Adipocyte (in vitro differentiated cells): ENCODE results near the gene IL22RA2.

Experiments used
- DNase-seq: peaks from one replicate; pipeline ENCODE4 v3.0.0-alpha.2; 2015; ENCODE audit warnings: low read depth
- H3K27me3 ChIP-seq: replicated peaks from 2 replicates; pipeline ENCODE4 v1.7.0; 2013; ENCODE audit warnings: mild to moderate bottlenecking, low read length, moderate library complexity; ENCODE audit not compliant: control insufficient read depth, insufficient read depth
- H3K36me3 ChIP-seq: 2 replicates; pipeline ENCODE4 v1.7.0; 2013; ENCODE audit warnings: low read length, mild to moderate bottlenecking, moderate library complexity; ENCODE audit not compliant: control insufficient read depth, insufficient read depth, severe bottlenecking
- H3K4me1 ChIP-seq: 2 replicates; pipeline ENCODE4 v1.7.0; 2013; ENCODE audit warnings: mild to moderate bottlenecking, low read length, moderate library complexity; ENCODE audit not compliant: control insufficient read depth, insufficient read depth
- H3K4me3 ChIP-seq: 2 replicates; pipeline ENCODE4 v1.7.0; 2013; ENCODE audit warnings: mild to moderate bottlenecking, low read length, moderate library complexity
- H3K9ac ChIP-seq: 2 replicates; pipeline ENCODE4 v1.7.0; 2013; ENCODE audit warnings: mild to moderate bottlenecking, low read length, moderate library complexity
- H3K9me3 ChIP-seq: 2 replicates; pipeline ENCODE4 v1.7.0; 2013; ENCODE audit warnings: mild to moderate bottlenecking, low read length, moderate library complexity; ENCODE audit not compliant: control insufficient read depth

IL22RA2 gene

GRCh38 chr6:137197684-137198645 lies 24.5 kb upstream of the IL22RA2 start:
- H3K4me1 ChIP-seq = peaks cover 4% of the 10 kb centered on the region
- no peak overlapping the region for H3K4me3 ChIP-seq
- no peaks in the 10 kb centered on the region for H3K9me3 ChIP-seq
- H3K36me3 ChIP-seq = peaks cover 65% of the 10 kb centered on the region
- DNase-seq = no peak
- no peak overlapping the region for H3K9ac ChIP-seq
- no peaks in the 10 kb centered on the region for H3K27me3 ChIP-seq

DNA sequence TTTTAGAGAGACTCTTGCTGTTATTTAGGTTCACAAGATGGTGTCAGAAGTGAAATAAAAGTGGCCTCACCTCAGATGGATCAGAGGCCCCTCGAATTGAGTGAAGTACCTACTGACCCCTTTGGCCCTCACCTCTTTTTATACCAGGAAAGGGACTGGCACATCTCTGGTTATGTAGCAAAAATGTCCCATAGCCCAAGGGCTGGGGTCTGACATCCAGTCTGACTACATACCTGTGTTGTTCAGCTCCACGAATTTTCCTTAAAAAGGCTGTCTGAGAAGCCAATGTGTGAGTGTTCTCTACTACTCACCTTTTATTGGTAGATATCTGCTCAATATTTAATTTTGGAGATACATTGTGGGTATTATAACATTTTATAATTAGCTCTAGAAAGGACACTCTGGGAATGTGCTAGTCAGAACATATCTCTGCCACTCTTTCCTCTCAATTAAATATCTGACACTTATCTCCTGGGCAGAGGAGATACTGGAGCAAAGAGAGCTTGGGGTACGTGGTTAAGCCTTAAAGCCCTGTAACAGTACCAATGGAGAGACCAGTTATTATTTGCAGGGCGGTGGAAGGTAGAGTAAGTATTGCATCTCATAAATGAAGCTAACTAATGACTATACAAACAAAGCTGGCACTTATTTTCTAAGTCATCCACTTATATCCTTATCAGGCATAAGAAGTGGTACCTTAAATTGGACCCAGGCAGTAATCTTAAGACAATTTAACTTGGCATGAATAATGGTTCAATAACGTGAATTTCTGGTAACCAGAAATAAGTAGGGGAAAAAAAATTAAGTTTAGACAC lies 20.0 kb upstream of the IL22RA2 start:
- peaks cover 23% of the 10 kb centered on the region for H3K36me3 ChIP-seq
- H3K9ac ChIP-seq = no peak overlapping the region
- H3K4me3 ChIP-seq = no peak overlapping the region
- H3K9me3 ChIP-seq = peaks cover 5% of the 10 kb centered on the region
- H3K4me1 ChIP-seq = peaks cover 19% of the 10 kb centered on the region
- no peaks in the 10 kb centered on the region for H3K27me3 ChIP-seq
- DNase-seq = no peak

- no peak overlapping the region for H3K9ac ChIP-seq
- peaks cover 17% of the 10 kb centered on the region for H3K36me3 ChIP-seq
- H3K9me3 ChIP-seq = peaks cover 12% of the 10 kb centered on the region
- H3K4me1 ChIP-seq = peaks cover 19% of the 10 kb centered on the region
- no peak overlapping the region for H3K4me3 ChIP-seq
- no peaks in the 10 kb centered on the region for H3K27me3 ChIP-seq
- no peak for DNase-seq
Observed at GRCh38 chr6:137192821-137193220, 19.4 kb upstream of the IL22RA2 start.

GRCh38 chr6:137191670-137192069 lies 18.2 kb upstream of the IL22RA2 start:
- peaks cover 5% of the 10 kb centered on the region for H3K36me3 ChIP-seq
- H3K4me3 ChIP-seq = no peak overlapping the region
- peak; percentile 75 for DNase-seq
- peaks cover 17% of the 10 kb centered on the region for H3K9me3 ChIP-seq
- H3K4me1 ChIP-seq = peaks cover 19% of the 10 kb centered on the region
- H3K9ac ChIP-seq = no peak overlapping the region
- H3K27me3 ChIP-seq = no peaks in the 10 kb centered on the region

DNA sequence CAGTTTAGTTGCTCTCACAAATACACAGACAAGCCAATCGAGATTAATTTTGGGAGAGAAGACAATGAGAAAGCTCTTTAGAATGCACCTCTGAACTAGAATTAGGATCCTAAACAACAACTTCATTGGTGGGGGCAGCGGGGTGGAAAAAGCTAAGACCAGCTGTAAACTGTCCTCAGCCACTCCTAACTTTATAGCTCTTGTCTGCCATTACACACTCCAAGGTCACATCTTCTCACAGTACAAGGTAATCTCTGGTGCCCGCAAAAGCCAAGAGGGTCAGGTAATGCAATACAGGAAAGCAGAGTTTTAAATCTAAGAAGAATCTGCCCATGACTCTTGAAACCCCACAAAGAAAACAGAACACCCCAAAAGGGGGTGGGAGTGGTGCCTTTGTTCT lies 17.8 kb upstream of the IL22RA2 start:
- Histone ChIP-seq H3K9me3 (peaks cover 17% of the 10 kb centered on the region), H3K4me1 (peaks cover 19% of the 10 kb centered on the region)
- peak; percentile 28 for DNase-seq

GRCh38 chr6:137190583-137191094 lies 17.2 kb upstream of the IL22RA2 start:
- Histone ChIP-seq H3K27me3 (no peaks in the 10 kb centered on the region), H3K4me3 (no peak overlapping the region), H3K9ac (no peak overlapping the region), H3K4me1 (peaks cover 19% of the 10 kb centered on the region), H3K36me3 (no peaks in the 10 kb centered on the region), H3K9me3 (peaks cover 17% of the 10 kb centered on the region)
- no peak for DNase-seq

More for the DNA sequence above, 17.8 kb upstream of the IL22RA2 start:
- Histone ChIP-seq H3K4me3 (peak overlapping the region; percentile 17), H3K27me3 (no peaks in the 10 kb centered on the region), H3K36me3 (peaks cover 1% of the 10 kb centered on the region), H3K9ac (no peak overlapping the region)

GRCh38 chr6:137188855-137189254 lies 15.4 kb upstream of the IL22RA2 start:
- Histone ChIP-seq H3K27me3 (no peaks in the 10 kb centered on the region), H3K4me3 (no peak overlapping the region), H3K9me3 (peaks cover 34% of the 10 kb centered on the region), H3K9ac (no peak overlapping the region), H3K4me1 (peaks cover 19% of the 10 kb centered on the region), H3K36me3 (no peaks in the 10 kb centered on the region)
- no peak for DNase-seq

DNA sequence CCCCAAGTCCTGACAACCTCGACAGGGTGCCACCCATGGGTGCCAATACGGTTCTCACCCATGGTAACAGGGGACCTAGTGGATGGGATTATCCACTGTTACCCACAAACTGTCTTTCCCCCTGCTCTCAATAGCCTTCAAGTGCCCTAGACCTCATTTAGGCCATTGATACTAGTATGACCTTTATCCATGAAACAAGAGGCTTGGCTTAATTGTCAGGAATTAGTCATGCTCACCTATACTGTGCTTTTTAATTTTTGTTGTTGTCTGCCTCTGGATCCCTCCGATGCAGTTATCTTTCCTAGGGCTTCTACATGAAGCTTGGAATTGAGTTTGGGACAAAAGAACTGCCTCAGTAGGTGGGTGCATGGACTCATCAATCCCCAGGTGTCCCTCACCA lies 11.8 kb upstream of the IL22RA2 start:
- Histone ChIP-seq H3K9me3 (peaks cover 66% of the 10 kb centered on the region), H3K9ac (no peak overlapping the region), H3K27me3 (no peaks in the 10 kb centered on the region), H3K4me3 (no peak overlapping the region), H3K4me1 (no peaks in the 10 kb centered on the region), H3K36me3 (no peaks in the 10 kb centered on the region)
- no peak for DNase-seq

DNA sequence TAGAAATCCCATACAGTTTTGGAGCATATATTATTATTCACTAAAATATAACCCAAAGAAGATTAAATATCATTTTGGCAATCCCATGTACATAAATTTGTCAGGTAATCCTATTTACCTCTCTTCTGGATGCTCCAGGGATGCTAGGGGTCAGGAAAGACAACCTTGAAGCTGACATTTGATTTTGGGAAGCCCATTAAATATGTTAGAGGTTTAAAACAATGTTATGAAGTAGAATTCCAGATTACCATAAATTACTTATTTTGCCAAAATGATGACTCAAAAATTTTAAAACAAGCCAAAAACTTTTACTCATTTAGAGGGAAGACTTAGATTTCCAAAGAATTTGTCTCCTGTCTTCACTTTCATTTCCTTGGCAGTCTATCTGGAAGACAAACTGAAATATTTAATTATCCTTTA lies 9.2 kb upstream of the IL22RA2 start:
- no peaks in the 10 kb centered on the region for H3K4me1 ChIP-seq
- H3K9me3 ChIP-seq = peaks cover 53% of the 10 kb centered on the region
- H3K27me3 ChIP-seq = no peaks in the 10 kb centered on the region
- no peak overlapping the region for H3K4me3 ChIP-seq
- no peak overlapping the region for H3K9ac ChIP-seq
- no peaks in the 10 kb centered on the region for H3K36me3 ChIP-seq
- DNase-seq = no peak

GRCh38 chr6:137181891-137182653 lies 8.6 kb upstream of the IL22RA2 start:
- Histone ChIP-seq H3K4me1 (no peaks in the 10 kb centered on the region), H3K9ac (no peak overlapping the region), H3K36me3 (no peaks in the 10 kb centered on the region), H3K9me3 (peaks cover 49% of the 10 kb centered on the region), H3K27me3 (no peaks in the 10 kb centered on the region), H3K4me3 (no peak overlapping the region)
- DNase-seq = no peak
